IMR-90 (cell line): ENCODE results near the gene SAMD8. TPM values are rescaled to one million over a fixed set of nuclear protein-coding genes. Genes with fewer than 3 reads are reported as not detected.

Experiments
- ATAC-seq: fragments of 200-7000 bp; cut with Tn5 transposase; 2 replicates; pipeline ENCODE4 v1.9.1; 2020; ENCODE audit warnings: low read depth, mild to moderate bottlenecking, moderate library complexity
- BruUV-seq: library from RNA; stranded (reverse); fragments of 400-500 nt; replicated peaks from 2 replicates; lab custom pipeline; 2021; lab: Mats Ljungman, UMichigan
- CTCF ChIA-PET: fragments of 300-600 bp; formaldehyde crosslinking; extraction: SDS; loops from one replicate; lab custom pipeline; 2021; ENCODE audit warnings: antibody characterized with exemption; lab: Yijun Ruan, JAX
- POLR2A ChIA-PET: fragments of 300-600 bp; sonication (Branson Sonifier 250); formaldehyde crosslinking; loops from one replicate; lab custom pipeline; 2022; ENCODE audit warnings: antibody characterized with exemption; ENCODE audit not compliant: unreplicated experiment; lab: Charles Lee
- DNase-seq: peaks from one replicate; pipeline ENCODE4 v3.0.0; 2013
- H2AFZ ChIP-seq: replicated peaks from 2 replicates; pipeline ENCODE3; 2013; ENCODE audit warnings: low read length, mild to moderate bottlenecking; ENCODE audit not compliant: poor library complexity
- H2AK5ac ChIP-seq: 2 replicates; pipeline ENCODE4 v1.6.1; 2013; ENCODE audit warnings: low read depth, low read length, inconsistent platforms
- H2AK9ac ChIP-seq: replicated peaks from 2 replicates; pipeline ENCODE3; 2013; ENCODE audit warnings: mild to moderate bottlenecking, low read depth, low read length, moderate library complexity; ENCODE audit not compliant: poor library complexity
- H2BK120ac ChIP-seq: 2 replicates; pipeline ENCODE4 v1.6.1; 2013; ENCODE audit warnings: low read depth, low read length, inconsistent platforms
- H2BK15ac ChIP-seq: 3 replicates; pipeline ENCODE4 v1.6.1; 2013; ENCODE audit warnings: low read depth, low read length, inconsistent platforms
- H2BK20ac ChIP-seq: 2 replicates; pipeline ENCODE4 v1.6.1; 2013; ENCODE audit warnings: low read depth, mild to moderate bottlenecking, inconsistent platforms, low read length, moderate library complexity
- H2BK5ac ChIP-seq: 2 replicates; pipeline ENCODE4 v1.6.1; 2013; ENCODE audit warnings: mild to moderate bottlenecking, low read depth, low read length, inconsistent platforms; ENCODE audit not compliant: poor library complexity, severe bottlenecking
- H3K14ac ChIP-seq: replicated peaks from 2 replicates; pipeline ENCODE4 v1.6.1; 2013; ENCODE audit warnings: low read depth, low read length, inconsistent platforms
- H3K18ac ChIP-seq: 2 replicates; pipeline ENCODE4 v1.6.1; 2013; ENCODE audit warnings: low read depth, low read length, control low read depth
- H3K23ac ChIP-seq: 2 replicates; pipeline ENCODE4 v1.6.1; 2013; ENCODE audit warnings: low read depth, low read length, inconsistent platforms
- H3K27ac ChIP-seq: 2 replicates; pipeline ENCODE4 v1.5.1; 2013; ENCODE audit warnings: mild to moderate bottlenecking, control low read depth, low read length; ENCODE audit not compliant: insufficient read depth
- H3K27me3 ChIP-seq: 2 replicates; pipeline ENCODE4 v1.6.1; 2013; ENCODE audit warnings: low read length; ENCODE audit not compliant: control insufficient read depth, insufficient read depth
- H3K36me3 ChIP-seq: 2 replicates; pipeline ENCODE4 v1.6.1; 2013; ENCODE audit warnings: low read length, mixed read lengths; ENCODE audit not compliant: control insufficient read depth, insufficient read depth
- H3K4ac ChIP-seq: 2 replicates; pipeline ENCODE4 v1.6.1; 2013; ENCODE audit warnings: low read depth, low read length, inconsistent platforms
- H3K4me1 ChIP-seq: 2 replicates; pipeline ENCODE4 v1.6.1; 2013; ENCODE audit warnings: low read length, mixed read lengths; ENCODE audit not compliant: control insufficient read depth, insufficient read depth
- H3K4me2 ChIP-seq: 2 replicates; pipeline ENCODE4 v1.6.1; 2013; ENCODE audit warnings: low read depth, mild to moderate bottlenecking, control low read depth, low read length, moderate library complexity
- H3K4me3 ChIP-seq: 2 replicates; pipeline ENCODE4 v1.5.1; 2013; ENCODE audit warnings: low read depth, mild to moderate bottlenecking, control low read depth, low read length, moderate library complexity; ENCODE audit not compliant: insufficient read depth
- H3K56ac ChIP-seq: 2 replicates; pipeline ENCODE4 v1.6.1; 2013; ENCODE audit warnings: low read length, inconsistent platforms; ENCODE audit not compliant: insufficient read depth; ENCODE audit errors: extremely low read depth
- H3K79me1 ChIP-seq, 2 experiments: 2 replicates each; pipeline ENCODE4 v1.6.1; 2013; ENCODE audit warnings: low read length in 2 of 2, inconsistent platforms in 1 of 2, low read depth in 1 of 2
- H3K9ac ChIP-seq: 2 replicates; pipeline ENCODE4 v1.6.1; 2013; ENCODE audit warnings: low read depth, low read length, control low read depth
- H3K9me1 ChIP-seq: 2 replicates; pipeline ENCODE4 v1.6.1; 2013; ENCODE audit warnings: low read length, inconsistent platforms; ENCODE audit not compliant: insufficient read depth
- H3K9me3 ChIP-seq: 2 replicates; pipeline ENCODE4 v1.6.1; 2013; ENCODE audit warnings: low read length; ENCODE audit not compliant: control insufficient read depth, insufficient read depth
- H4K20me1 ChIP-seq: 2 replicates; pipeline ENCODE4 v1.6.1; 2013; ENCODE audit warnings: low read length, inconsistent platforms; ENCODE audit not compliant: insufficient read depth
- H4K5ac ChIP-seq: 2 replicates; pipeline ENCODE4 v1.6.1; 2013; ENCODE audit warnings: mild to moderate bottlenecking, low read depth, low read length, control low read depth
- H4K8ac ChIP-seq, 2 experiments: 2 replicates each; pipeline ENCODE4 v1.6.1; 2013; ENCODE audit warnings: low read depth in 2 of 2, low read length in 2 of 2, control low read depth in 1 of 2, inconsistent platforms in 1 of 2
- H4K91ac ChIP-seq: 2 replicates; pipeline ENCODE4 v1.6.1; 2013; ENCODE audit warnings: low read depth, low read length, inconsistent platforms; ENCODE audit not compliant: insufficient read depth
- BHLHE40 ChIP-seq: fragments of 150-350 bp; IDR thresholded peaks from 2 replicates; pipeline ENCODE4 v1.6.1; 2016; ENCODE audit warnings: mild to moderate bottlenecking, low read depth, low read length
- CEBPB ChIP-seq: IDR thresholded peaks from 2 replicates; pipeline ENCODE4 v1.6.1; 2012; ENCODE audit warnings: low read depth, low read length, improper control_type of control experiment
- CHD1 ChIP-seq: IDR thresholded peaks from 2 replicates; pipeline ENCODE4 v1.6.1; 2012; ENCODE audit warnings: low read depth, low read length, improper control_type of control experiment
- CTCF ChIP-seq: conservative IDR thresholded peaks from 2 replicates; pipeline ENCODE4 v1.5.1; 2012; ENCODE audit warnings: mild to moderate bottlenecking, low read depth, low read length, improper control_type of control experiment
- ELK1 ChIP-seq: fragments of 150-350 bp; IDR thresholded peaks from 2 replicates; pipeline ENCODE4 v1.6.1; 2016; ENCODE audit warnings: low read depth, mild to moderate bottlenecking, low read length, moderate library complexity, borderline replicate concordance
- FOS ChIP-seq: fragments of 150-350 bp; IDR thresholded peaks from 2 replicates; pipeline ENCODE4 v1.6.1; 2016; ENCODE audit warnings: low read depth, low read length
- MAFK ChIP-seq: IDR thresholded peaks from 2 replicates; pipeline ENCODE4 v1.6.1; 2012; ENCODE audit warnings: low read depth, low read length, improper control_type of control experiment
- MAZ ChIP-seq: IDR thresholded peaks from 2 replicates; pipeline ENCODE4 v1.6.1; 2012; ENCODE audit warnings: low read depth, mild to moderate bottlenecking, low read length, improper control_type of control experiment, moderate library complexity, borderline replicate concordance
- MXI1 ChIP-seq: IDR thresholded peaks from 2 replicates; pipeline ENCODE4 v1.6.1; 2012; ENCODE audit warnings: low read depth, mild to moderate bottlenecking, low read length, moderate library complexity, borderline replicate concordance
- NFE2L2 ChIP-seq: fragments of 150-350 bp; IDR thresholded peaks from 2 replicates; pipeline ENCODE4 v1.6.1; 2016; ENCODE audit warnings: low read depth, mild to moderate bottlenecking, low read length
- POLR2A ChIP-seq: IDR thresholded peaks from 2 replicates; pipeline ENCODE4 v1.6.1; 2012; ENCODE audit warnings: mild to moderate bottlenecking, low read depth, low read length
- RAD21 ChIP-seq: IDR thresholded peaks from 2 replicates; pipeline ENCODE4 v1.6.1; 2012; ENCODE audit warnings: low read length, improper control_type of control experiment
- RCOR1 ChIP-seq: IDR thresholded peaks from 2 replicates; pipeline ENCODE4 v1.6.1; 2012; ENCODE audit warnings: mild to moderate bottlenecking, low read length, improper control_type of control experiment; ENCODE audit not compliant: insufficient replicate concordance
- RFX5 ChIP-seq: IDR thresholded peaks from 2 replicates; pipeline ENCODE4 v1.8.0; 2012; ENCODE audit warnings: low read depth, mild to moderate bottlenecking, low read length, moderate library complexity
- WGBS, 2 experiments: methylation state at CpG; one replicate each; pipeline versions ENCODE4 v1.1.5 to v1.1.7; 2013; ENCODE audit warnings: missing lambda C conversion rate in 2 of 2; ENCODE audit not compliant: insufficient read length in 1 of 2; ENCODE audit errors: extremely low coverage in 2 of 2; 5-methylcytosine and 5-hydroxymethylcytosine counted together
- dilution Hi-C: fragments of 300-500 bp; cut with HindIII; formaldehyde crosslinking; loops from one replicate; pipeline ENCODE4 v1.14.3; 2018; ENCODE audit warnings: low sequenced_read_pairs; ENCODE audit not compliant: unreplicated experiment
- in situ Hi-C: fragments of 300-500 bp; cut with MboI; formaldehyde crosslinking; loops from 3 replicates; pipeline ENCODE4 v1.14.3; 2019; ENCODE audit warnings: low sequenced_read_pairs, inconsistent platforms, mixed read lengths
- intact Hi-C: fragments of 100-400 bp; cut with micrococcal nuclease; formaldehyde crosslinking; loops from 2 replicates; pipeline ENCODE4 v1.10.0; 2022
- polyA plus RNA-seq, 3 experiments: library from polyadenylated mRNA; depleted of rRNA; stranded (reverse); fragments of >200 nt; gene quantifications; 2 replicates each; pipeline ENCODE4 v1.2.3, GENCODE V29; 2012; ENCODE audit warnings: low replicate concordance in 1 of 3
- total RNA-seq: library from RNA; depleted of rRNA; stranded (reverse); fragments of >200 nt; gene quantifications from 2 replicates; pipeline ENCODE4 v1.2.3, GENCODE V29; 2012
- TF ChIP-seq, protein P1 (sequence below): fragments of 150-350 bp; IDR thresholded peaks from 2 replicates; pipeline ENCODE4 v1.6.1; 2017; ENCODE audit warnings: mild to moderate bottlenecking, antibody characterized with exemption, low read length, low read depth

The SAMD8 gene
- total and polyA plus RNA-seq, 2 of the 4 experiments (the other 2 are of a cell fraction) = 10.1 to 28.7 TPM

GRCh38 chr10:75140246-75140645, 28.8 kb downstream of the SAMD8 start:
- H3K9ac ChIP-seq = no peak overlapping the region
- no peak overlapping the region for H2BK20ac ChIP-seq
- no peak overlapping the region for H2AK5ac ChIP-seq
- no peak overlapping the region for H2BK5ac ChIP-seq
- ChIA-PET CTCF (no interaction called here), POLR2A (no interaction called here)
- TF ChIP-seq RFX5 (no peak), MAZ (no peak), RAD21 (no peak), CHD1 (no peak), ELK1 (no peak), POLR2A (no peak), CTCF (no peak), CEBPB (no peak), NFE2L2 (no peak), RCOR1 (no peak), FOS (no peak), BHLHE40 (no peak), MAFK (no peak), MXI1 (no peak)
- TF ChIP-seq, protein P1, sequence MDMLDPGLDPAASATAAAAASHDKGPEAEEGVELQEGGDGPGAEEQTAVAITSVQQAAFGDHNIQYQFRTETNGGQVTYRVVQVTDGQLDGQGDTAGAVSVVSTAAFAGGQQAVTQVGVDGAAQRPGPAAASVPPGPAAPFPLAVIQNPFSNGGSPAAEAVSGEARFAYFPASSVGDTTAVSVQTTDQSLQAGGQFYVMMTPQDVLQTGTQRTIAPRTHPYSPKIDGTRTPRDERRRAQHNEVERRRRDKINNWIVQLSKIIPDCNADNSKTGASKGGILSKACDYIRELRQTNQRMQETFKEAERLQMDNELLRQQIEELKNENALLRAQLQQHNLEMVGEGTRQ = no peak
- no peak overlapping the region for H3K56ac ChIP-seq
- H3K4ac ChIP-seq = no peak overlapping the region
- no peak overlapping the region for H3K14ac ChIP-seq
- H4K8ac ChIP-seq = no peak overlapping the region
- in situ Hi-C loops = no loop called here
- H3K79me1 ChIP-seq = peaks cover 8 to 50% of the 10 kb centered on the region in 2 experiments
- BruUV-seq = no TSS peak
- H3K9me1 ChIP-seq = peaks cover 13% of the 10 kb centered on the region; the same call in 1 of the 2 replicates
- H4K20me1 ChIP-seq = peaks cover 26% of the 10 kb centered on the region; the same call in 1 of the 2 replicates
- no peak overlapping the region for H3K27ac ChIP-seq
- no peak overlapping the region for H3K4me3 ChIP-seq
- no peaks in the 10 kb centered on the region for H3K36me3 ChIP-seq
- H2BK15ac ChIP-seq = no peak overlapping the region
- ATAC-seq = no peak
- peaks cover 6% of the 10 kb centered on the region; the same call in 1 of the 2 replicates for H3K4me1 ChIP-seq
- H2AK9ac ChIP-seq = no peak overlapping the region
- WGBS, 2 experiments = no CpG with 5 or more reads among the region's 4 CpGs
- no peak overlapping the region for H4K91ac ChIP-seq
- H3K18ac ChIP-seq = no peak overlapping the region
- no peaks in the 10 kb centered on the region for H3K27me3 ChIP-seq
- dilution Hi-C loops = no loop called here
- intact Hi-C loops = no loop called here
- no peak overlapping the region for H4K5ac ChIP-seq
- no peak overlapping the region for H3K23ac ChIP-seq
- H3K9me3 ChIP-seq = no peaks in the 10 kb centered on the region
- DNase-seq = no peak
- no peak overlapping the region for H2BK120ac ChIP-seq
- H3K4me2 ChIP-seq = no peak overlapping the region
- no peak overlapping the region for H2AFZ ChIP-seq
